Esophagus squamous epithelium (tissue), 5 donors: Measurements from ENCODE around the gene KCNG4. TPM values are rescaled to one million over a fixed set of nuclear protein-coding genes. Genes with fewer than 3 reads are reported as not detected.

ENCODE experiments used
- DNase-seq: peaks from one replicate; lab custom pipeline; 2025; lab: John Stamatoyannopoulos, UW
- H3K27ac ChIP-seq, 4 donors: fragments of 200-600 bp; sonication (generic); one replicate each; pipeline ENCODE4 v1.5.1; 2016 to 2019; ENCODE audit warnings: mild to moderate bottlenecking in 1 of 4
- H3K27me3 ChIP-seq, 4 donors: fragments of 200-600 bp; sonication (generic); 1 replicate in 3 of 4; 2 replicates in 1 of 4; pipeline versions ENCODE4 v1.5.1 to v1.6.0; 2017 to 2021; ENCODE audit warnings: antibody characterized with exemption in 1 of 4
- H3K36me3 ChIP-seq, 3 donors: fragments of 200-600 bp; sonication (generic); one replicate each; pipeline ENCODE4 v1.5.1; 2016 to 2019
- H3K4me1 ChIP-seq, 3 donors: fragments of 200-600 bp; sonication (generic); one replicate each; pipeline ENCODE4 v1.5.1; 2017 to 2019
- H3K4me3 ChIP-seq, 4 donors: fragments of 200-600 bp; sonication (generic); 1 replicate in 3 of 4; 2 replicates in 1 of 4; pipeline ENCODE4 v1.5.1; 2016 to 2019; ENCODE audit warnings: mild to moderate bottlenecking in 2 of 4, moderate library complexity in 1 of 4
- H3K9me3 ChIP-seq, 3 donors: fragments of 200-600 bp; sonication (generic); one replicate each; pipeline ENCODE4 v1.5.1; 2016 to 2019
- POLR2A ChIP-seq, 4 donors: fragments of 450-650 bp; IDR thresholded peaks; one replicate each; pipeline ENCODE4 v1.6.1; 2017; ENCODE audit warnings: antibody characterized with exemption in 4 of 4, mild to moderate bottlenecking in 4 of 4, moderate library complexity in 3 of 4
- WGBS, 2 donors: methylation state at CpG; one replicate each; pipeline ENCODE4 v1.1.5; 2018; 5-methylcytosine and 5-hydroxymethylcytosine counted together
- intact Hi-C: fragments of 100-400 bp; cut with DNase I; formaldehyde crosslinking; loops from one replicate; pipeline ENCODE4 v1.15.0; 2022
- total RNA-seq, 4 donors: library from RNA; depleted of rRNA; stranded (reverse); fragments of >200 nt; gene quantifications; one replicate each; pipeline ENCODE4 v1.1.0, GENCODE V29; 2016
- TF ChIP-seq, protein P1 (sequence below), 6 experiments: fragments of 450-650 bp in 4 of 6; fragments of 200-600 bp in 2 of 6; sonication (generic) in 2 of 6; IDR thresholded peaks; one replicate each; pipeline ENCODE4 v1.5.1; 2016 to 2019; ENCODE audit warnings: antibody characterized with exemption in 6 of 6, mild to moderate bottlenecking in 4 of 6, moderate library complexity in 4 of 6
- donor health status: DM: yes; HTN: yes; CAD: no.

The KCNG4 gene
- total RNA-seq, 4 donors from 2014 or later, result not detected

DNA sequence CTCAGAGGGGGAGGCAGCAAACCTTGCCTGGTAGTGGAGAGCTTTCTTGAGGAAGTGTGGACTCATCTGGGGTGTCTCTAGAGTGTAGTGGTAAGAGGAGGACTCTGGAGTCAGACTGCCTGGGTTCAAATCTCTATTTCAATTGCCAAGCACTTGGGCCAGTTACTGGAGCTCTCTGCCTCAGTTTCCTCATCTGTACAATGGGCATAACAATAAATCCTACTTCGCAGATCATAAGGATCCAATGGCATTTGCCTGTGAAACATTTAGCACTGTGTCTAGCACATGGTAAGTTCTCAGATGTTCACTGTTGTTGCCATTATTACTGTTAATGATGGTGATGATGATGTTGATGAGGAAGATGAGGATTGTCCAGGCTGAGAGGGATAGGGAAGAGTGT lies 31.2 kb upstream of the KCNG4 start:
- H3K27me3 ChIP-seq, result peaks cover 0 to 22% (median 0%) of the 10 kb centered on the region in 4 donors
- H3K4me3 ChIP-seq, result no peak overlapping the region
- H3K36me3 ChIP-seq, result no peaks in the 10 kb centered on the region
- intact Hi-C loops, result loop anchor here (10.0 kb wide), 1 partner anchor 214 kb away; no protein-coding TSS in a partner anchor
- no peak for DNase-seq
- TF ChIP-seq, protein P1, sequence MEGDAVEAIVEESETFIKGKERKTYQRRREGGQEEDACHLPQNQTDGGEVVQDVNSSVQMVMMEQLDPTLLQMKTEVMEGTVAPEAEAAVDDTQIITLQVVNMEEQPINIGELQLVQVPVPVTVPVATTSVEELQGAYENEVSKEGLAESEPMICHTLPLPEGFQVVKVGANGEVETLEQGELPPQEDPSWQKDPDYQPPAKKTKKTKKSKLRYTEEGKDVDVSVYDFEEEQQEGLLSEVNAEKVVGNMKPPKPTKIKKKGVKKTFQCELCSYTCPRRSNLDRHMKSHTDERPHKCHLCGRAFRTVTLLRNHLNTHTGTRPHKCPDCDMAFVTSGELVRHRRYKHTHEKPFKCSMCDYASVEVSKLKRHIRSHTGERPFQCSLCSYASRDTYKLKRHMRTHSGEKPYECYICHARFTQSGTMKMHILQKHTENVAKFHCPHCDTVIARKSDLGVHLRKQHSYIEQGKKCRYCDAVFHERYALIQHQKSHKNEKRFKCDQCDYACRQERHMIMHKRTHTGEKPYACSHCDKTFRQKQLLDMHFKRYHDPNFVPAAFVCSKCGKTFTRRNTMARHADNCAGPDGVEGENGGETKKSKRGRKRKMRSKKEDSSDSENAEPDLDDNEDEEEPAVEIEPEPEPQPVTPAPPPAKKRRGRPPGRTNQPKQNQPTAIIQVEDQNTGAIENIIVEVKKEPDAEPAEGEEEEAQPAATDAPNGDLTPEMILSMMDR (IDR thresholded peaks at IDR 0.05), result no peak
- TF ChIP-seq POLR2A (IDR thresholded peaks at IDR 0.05), result no peak
- no peak overlapping the region for H3K27ac ChIP-seq
- WGBS, 2 donors, result 60 to 69% methylated on average over 1 of the region's 1 CpG
- no peaks in the 10 kb centered on the region for H3K9me3 ChIP-seq
- no peaks in the 10 kb centered on the region for H3K4me1 ChIP-seq

DNA sequence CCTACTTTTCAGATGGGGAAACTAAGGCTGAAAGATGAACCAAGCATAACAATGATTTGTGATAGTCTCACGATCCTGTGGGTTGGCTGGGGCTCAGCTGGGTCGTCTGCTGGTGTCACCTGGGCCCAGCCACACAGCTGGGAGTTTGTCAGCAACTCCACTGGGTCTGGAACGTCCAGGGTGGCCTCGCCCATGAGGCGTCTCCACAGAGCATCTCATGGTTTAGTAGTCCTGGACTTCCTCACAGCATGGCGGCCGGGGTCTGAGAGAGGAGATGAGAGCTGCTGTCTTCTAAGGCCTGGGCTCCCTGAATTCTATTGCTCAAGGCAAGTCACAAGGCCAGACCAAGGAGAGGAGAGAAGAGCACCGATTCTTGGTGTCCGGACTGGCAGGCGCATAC lies 30.7 kb upstream of the KCNG4 start:
- 71 to 74% methylated on average over 3 to 5 of the region's 10 CpGs for WGBS, 2 donors
- no peak for DNase-seq
- Histone ChIP-seq H3K36me3 (no peaks in the 10 kb centered on the region), H3K4me3 (no peak overlapping the region), H3K4me1 (no peaks in the 10 kb centered on the region), H3K9me3 (no peaks in the 10 kb centered on the region), H3K27ac (no peak overlapping the region), H3K27me3 (peaks cover 0 to 22% (median 0%) of the 10 kb centered on the region in 4 donors)
- no peak for TF ChIP-seq POLR2A (IDR thresholded peaks at IDR 0.05)
- TF ChIP-seq, protein P1 (IDR thresholded peaks at IDR 0.05), result no peak
- intact Hi-C loops, result loop anchor here (10.0 kb wide), 1 partner anchor 214 kb away; no protein-coding TSS in a partner anchor

DNA sequence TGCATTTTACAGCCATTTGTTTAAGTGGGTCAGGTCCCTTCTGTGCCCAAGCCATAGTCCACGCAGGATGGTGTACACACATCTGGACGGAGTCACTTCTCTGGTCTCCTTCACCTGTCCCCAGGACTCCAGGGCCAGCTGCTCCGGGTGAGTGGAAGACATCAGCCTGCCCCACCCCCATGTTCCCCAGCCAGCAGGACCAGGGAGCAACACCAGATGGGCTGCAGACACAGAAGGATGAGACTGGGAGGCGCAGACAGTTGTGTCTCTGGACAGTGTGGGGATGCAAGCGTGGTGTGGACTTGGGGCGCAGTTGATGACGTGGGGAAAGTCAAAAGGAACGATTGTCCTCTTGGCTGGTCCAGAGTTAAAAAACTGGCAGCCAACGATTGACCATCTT lies 30.3 kb upstream of the KCNG4 start:
- whole genome bisulfite sequencing, 2 donors, result 90 to 91% methylated on average over 5 to 7 of the region's 9 CpGs
- no peaks in the 10 kb centered on the region for H3K36me3 ChIP-seq
- H3K4me1 ChIP-seq, result no peaks in the 10 kb centered on the region
- H3K27ac ChIP-seq, result no peak overlapping the region
- TF ChIP-seq, protein P1 (IDR thresholded peaks at IDR 0.05), result no peak
- TF ChIP-seq POLR2A (IDR thresholded peaks at IDR 0.05), result no peak
- H3K9me3 ChIP-seq, result no peaks in the 10 kb centered on the region
- H3K4me3 ChIP-seq, result no peak overlapping the region
- peaks cover 0 to 22% (median 0%) of the 10 kb centered on the region in 4 donors for H3K27me3 ChIP-seq
- intact Hi-C loops, result loop anchor here (10.0 kb wide), 1 partner anchor 215 kb away; no protein-coding TSS in a partner anchor
- DNase-seq, result no peak

DNA sequence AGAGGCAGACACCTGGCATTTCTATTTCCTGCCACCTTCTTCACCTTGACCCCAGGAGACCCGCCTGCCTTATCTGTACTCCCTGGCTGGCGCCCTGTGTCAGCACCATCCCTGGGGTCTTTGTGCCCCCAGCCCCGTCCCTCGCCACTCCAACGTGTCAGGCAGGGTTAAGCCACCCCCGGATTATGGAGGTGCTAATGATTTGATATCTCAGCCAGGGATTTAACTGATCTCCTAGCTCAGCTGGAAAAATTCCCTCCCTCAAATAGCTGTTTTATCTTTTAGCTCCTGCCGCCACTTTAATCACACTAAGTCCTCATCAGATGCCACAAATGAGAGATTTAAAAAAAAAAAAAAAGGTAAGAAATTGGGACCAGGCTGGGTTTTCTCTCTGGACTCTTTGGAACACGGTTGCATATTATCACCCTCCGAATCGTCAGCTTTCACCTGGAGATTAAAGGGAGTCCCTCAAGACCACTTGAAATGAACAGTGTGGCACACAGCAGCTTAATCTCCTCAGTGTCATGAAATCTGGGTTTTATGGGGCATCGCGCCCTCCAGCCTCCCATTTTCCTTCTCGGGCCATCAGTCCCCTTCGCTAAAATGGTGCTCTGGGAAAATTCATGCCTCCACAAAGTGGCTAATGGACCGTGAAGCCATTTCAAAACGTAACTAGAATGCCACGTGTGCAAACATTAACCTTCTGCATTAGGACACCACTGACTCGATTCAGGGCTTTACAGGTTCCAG lies 28.7 kb upstream of the KCNG4 start:
- H3K4me1 ChIP-seq, result no peaks in the 10 kb centered on the region
- TF ChIP-seq, protein P1 (IDR thresholded peaks at IDR 0.05), result no peak
- no peak for TF ChIP-seq POLR2A (IDR thresholded peaks at IDR 0.05)
- H3K36me3 ChIP-seq, result no peaks in the 10 kb centered on the region
- peaks cover 0 to 22% (median 0%) of the 10 kb centered on the region in 4 donors for H3K27me3 ChIP-seq
- intact Hi-C loops, result no loop called here
- no peak overlapping the region for H3K4me3 ChIP-seq
- DNase-seq, result no peak
- H3K9me3 ChIP-seq, result no peaks in the 10 kb centered on the region
- no peak overlapping the region for H3K27ac ChIP-seq
- WGBS, 2 donors, result 54 to 57% methylated on average over 17 to 18 of the region's 18 CpGs

DNA sequence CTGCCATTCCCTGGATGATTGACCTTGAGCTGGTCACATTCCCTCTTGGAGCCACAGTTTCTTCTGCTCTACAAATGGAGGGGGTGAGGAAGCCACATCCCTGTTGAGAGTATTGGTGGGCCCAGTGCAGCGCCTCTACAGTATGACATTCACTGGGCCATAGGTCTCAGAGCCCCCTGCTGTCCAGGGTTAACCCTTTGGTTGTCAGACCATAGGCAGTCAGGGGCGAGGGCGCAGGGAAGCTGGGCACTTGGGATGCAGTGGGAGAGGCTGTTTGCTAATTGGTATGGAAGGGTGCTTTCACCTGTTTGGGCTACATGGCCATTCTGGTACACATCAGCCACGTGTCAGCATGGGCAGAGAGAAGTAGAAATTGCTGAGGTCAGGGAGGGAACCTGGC lies 27.6 kb upstream of the KCNG4 start:
- Histone ChIP-seq H3K4me3 (no peak overlapping the region), H3K9me3 (no peaks in the 10 kb centered on the region), H3K36me3 (no peaks in the 10 kb centered on the region), H3K27me3 (peaks cover 0 to 22% (median 0%) of the 10 kb centered on the region in 4 donors), H3K4me1 (no peaks in the 10 kb centered on the region), H3K27ac (no peak overlapping the region)
- no peak for TF ChIP-seq POLR2A (IDR thresholded peaks at IDR 0.05)
- TF ChIP-seq, protein P1 (IDR thresholded peaks at IDR 0.05), result no peak
- intact Hi-C loops, result no loop called here
- WGBS, 2 donors, result 60 to 80% methylated on average over 1 of the region's 4 CpGs
- DNase-seq, result no peak
